GM21529 (cell line): ENCODE results near the gene MYCBP.
"Not testable (repeated sequence)": the region's sequence is repeated elsewhere in the genome, so short reads cannot be mapped to it uniquely, and the experiment has no call there.

ENCODE experiments used
- ATAC-seq: cut with Tn5 transposase; IDR thresholded peaks from one replicate; pipeline ENCODE4 v1.9.1; 2021; ENCODE audit not compliant: unreplicated experiment

The MYCBP gene

DNA sequence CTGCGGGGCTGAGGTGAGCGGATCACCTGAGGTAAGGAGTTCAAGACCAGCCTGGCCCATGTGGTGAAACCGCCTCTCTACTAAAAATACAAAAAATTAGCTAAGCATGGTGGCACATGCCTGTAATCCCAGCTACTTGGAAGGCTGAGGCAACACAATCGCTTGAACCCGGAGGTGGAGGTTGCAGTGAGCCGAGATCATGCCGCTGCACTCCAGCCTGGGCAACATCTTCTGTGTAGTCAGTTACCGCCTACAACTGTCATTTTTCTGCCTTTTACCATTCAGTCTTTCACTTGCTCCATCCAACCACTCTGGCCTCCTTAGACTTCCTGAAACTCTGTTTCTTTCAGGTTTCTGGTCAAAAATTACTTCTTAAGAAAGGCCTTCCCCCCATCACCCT, 2.2 kb downstream of the MYCBP start:
- no peak for ATAC-seq

DNA sequence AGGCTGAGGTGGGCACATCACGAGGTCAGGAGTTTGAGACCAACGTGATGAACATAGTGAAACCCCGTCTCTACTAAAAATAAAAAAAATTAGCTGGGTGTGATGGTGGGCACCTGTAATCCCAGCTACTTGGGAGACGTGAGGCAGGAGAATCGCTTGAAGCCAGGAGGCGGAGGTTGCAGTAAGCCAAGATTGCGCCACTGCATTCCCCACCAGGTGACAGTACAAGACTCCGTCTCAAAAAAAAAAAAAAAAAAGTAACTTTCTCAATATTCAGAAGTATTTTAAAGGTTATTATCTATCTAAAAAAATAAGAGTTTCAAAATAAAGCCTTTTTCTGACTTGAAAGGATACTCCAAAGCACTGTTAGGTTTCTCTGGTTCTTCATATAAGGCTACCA, 5.9 kb downstream of the MYCBP start:
- no peak for ATAC-seq

DNA sequence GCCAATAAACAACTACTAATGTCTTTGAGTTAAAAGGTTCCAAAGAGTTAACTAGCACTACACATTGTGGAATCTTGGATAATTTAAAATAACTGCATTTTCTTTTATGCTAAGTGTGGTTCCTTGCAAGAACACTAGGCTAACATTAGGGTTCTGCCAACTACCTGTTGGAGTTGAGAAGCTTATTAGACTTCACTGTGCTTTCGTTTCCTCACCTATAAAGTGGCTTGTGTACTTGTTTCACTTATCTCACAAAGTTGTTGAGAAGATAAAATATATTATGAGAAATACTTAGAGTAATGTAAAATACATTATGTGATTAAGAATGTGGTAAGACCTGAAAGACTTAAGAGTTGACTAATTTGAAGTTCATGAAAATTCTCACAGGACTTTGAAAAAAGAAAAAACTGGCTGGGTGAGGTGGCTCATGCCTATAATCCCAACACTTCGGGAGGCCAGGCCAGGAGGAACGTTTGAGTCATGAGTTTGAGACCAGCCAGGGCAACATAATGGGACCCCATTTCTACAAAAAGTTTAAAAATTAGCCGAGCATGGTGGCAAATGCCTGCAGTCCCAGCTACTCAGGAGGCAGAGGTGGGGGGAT, 7.9 kb downstream of the MYCBP start:
- no peak for ATAC-seq

DNA sequence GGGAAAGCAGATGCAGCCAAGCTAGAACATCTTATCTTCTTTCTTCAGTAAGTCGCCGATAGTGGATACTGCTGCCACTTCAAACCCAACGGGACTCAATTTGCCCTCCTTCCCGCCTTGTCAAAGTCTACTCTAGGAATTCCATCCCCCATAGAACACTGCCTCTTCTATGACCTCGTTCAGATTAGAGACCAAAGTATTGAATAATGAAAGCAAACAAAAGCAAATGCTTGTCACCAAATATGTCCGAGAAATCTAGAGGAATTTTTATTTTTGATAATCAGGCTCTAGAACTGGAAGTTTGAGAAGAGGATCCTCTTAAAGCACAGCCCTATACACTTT, 12.7 kb downstream of the MYCBP start:
- ATAC-seq: no peak

DNA sequence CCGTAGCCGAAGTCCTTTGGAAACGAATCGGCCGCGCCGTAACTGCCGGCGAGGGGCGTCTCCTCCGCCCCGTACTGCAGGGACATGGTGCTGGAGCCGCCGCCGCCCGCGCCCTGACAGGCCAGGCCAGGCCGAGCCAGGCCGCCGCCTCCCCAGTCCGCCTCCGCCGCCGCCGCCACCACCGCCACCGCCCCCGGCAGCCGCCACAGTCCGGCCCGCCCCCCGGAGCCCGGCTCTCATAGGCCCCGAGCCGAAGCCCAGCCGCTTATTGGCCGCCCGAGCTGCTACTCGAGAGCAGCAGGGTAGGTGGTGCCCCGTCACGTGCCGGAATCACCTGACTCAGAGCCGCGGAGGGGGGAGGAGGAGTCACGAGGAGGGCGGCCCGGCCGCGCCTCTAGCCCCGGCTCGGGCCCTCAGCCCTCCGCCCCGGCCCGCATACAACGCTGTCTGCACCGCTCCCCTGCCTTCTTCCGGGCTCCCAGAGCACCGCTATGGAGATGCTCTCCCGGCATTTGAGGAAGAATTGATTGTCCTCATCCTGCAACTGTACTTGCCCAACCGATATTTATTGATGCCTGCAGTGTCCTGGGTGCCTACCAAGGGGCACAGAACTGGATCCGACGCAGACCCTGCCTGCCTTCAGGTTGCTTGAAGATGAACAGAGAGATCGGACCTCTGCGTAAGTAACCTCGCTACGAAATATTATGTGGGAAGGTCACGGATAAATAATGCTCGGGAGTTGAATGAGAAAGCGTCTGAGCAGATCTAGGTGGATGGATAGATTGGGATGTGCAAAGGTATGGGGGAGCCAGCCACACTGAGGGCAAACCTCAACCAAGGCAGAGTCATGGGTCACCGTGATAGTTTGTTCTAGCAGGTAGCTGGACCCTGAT, 13.3 kb downstream of the MYCBP start, which contains the start of gene RRAGC:
RRAGC (minus strand) TSS at position 212 of the 893 bp plus-strand sequence; CDS start at position 86, 126 bp downstream.
- ATAC-seq: peak; percentile 91

DNA sequence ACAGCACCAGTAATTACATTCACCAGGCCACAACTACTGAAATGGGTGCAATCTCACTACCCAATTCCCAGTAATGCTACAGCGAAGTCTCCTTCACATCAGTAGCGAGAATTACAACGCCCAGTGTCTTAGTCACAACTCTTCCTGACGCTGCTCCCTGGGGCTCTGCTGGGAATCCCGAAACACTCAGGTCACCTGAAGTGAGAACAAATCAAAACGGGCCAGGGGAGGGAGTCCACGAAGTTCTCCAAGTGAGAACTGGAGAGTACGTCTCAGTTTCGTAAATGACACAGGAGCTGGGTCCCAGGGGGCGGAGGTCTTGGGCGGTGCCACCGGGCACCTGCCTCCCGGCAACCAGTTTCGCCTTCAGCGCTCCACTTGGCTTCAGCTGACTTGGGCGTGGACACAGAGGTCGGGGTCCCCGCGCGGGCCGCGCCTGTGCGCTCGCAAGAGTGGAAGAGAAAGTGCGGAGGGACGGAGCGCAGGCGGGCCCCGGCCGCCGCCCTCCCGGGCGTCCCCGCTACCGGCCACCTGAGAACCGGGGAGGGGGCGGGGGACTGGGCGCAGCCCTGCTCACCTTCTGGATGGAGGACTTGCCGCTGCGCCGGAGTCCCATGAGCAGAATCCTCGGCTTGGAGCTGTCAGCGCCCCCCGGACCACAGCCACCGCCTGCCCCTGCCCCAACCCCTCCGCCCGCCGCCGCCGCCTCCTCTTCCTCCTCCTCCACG, 14.2 kb downstream of the MYCBP start:
- ATAC-seq: peak; percentile 29

DNA sequence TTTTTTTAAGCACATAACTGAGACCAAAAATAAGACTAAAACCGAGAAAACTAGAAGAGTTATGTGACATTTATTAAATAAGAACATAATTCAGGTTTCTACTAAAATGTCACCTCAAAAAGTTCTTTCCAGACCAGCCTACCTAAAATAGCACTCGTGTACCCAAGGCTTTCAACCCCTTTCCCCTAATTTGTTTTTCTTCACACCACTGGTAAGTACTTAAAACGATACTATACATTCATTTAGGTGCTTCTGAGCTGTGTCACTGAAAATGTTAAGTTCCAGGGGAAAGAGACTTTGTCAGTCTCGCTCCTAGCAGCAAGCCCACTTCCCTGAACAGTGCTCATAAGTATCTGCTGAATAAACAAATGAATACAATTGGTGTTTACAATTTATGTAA, 20.4 kb downstream of the MYCBP start:
- peak; percentile 62 for ATAC-seq

DNA sequence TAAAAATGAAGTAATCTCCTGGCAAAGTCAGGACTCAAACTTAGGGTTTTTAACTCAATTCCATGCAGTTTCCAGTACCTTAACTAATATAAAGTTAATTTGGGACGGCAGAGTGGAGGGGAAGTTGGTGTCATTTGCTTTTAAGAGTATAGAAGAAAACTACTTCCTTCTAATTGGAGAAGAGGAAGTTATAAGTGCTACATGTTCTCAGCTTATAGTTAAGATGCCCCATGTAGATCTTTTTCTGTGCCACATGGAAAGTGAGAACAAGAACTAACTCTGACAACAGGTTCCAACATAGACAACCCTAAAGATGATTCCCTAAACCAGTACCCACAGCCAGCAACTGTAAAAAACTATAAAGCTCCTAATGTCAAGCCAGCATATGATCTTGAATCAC, 25.1 kb downstream of the MYCBP start:
- ATAC-seq: no peak

DNA sequence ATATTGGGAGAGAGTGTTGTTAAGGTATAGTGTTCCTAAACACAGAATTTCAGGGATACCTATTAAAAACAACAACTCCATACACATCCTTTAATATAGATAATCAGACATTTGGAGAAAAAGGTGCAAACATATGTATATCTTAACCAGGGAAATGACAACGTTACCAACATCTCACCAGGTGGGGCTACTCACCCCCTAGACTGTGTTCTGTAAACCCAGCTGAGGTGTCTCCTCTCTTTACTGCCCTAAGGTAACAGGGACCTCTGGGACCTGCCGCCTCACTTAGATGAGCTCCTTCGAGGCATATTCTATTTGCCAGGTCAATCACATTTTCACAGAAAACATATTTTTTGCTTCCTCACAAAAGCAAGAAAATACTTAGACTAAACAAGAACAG, 26.9 kb downstream of the MYCBP start:
- no peak for ATAC-seq

DNA sequence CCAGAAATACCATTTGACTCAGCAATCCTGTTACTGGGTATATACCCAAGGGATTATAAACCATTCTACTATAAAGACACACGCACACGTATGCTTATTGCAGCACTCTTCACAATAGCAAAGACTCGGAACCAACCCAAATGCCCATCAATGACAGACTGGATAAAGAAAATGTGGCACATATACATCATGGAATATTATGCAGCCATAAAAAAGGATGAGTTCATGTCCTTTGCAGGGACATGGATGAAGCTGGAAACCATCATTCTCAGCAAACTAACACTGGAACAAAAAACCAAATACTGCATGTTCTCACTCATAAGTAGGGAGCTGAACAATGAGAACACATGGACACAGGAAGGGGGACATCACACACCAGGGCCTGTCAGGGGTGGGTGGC, 28.1 kb downstream of the MYCBP start:
- not testable (repeated sequence) for ATAC-seq

DNA sequence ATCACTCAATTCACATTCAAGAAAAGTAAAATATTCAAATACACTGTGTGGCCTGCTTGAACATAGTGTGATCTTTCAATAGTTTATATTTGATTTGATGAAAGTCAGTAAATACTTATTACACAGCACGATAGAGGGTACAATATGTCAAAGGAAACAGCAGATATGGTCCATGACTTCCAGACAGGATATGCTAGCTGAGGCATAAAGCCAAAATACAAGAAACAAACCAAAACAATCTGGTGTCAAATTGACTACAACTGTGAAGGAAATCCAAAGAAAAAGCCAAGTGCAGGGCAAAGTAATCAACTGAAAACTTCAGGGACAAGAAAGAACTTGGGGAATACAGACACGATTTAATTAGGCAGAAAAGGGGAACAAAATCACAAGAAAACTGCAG, 32.9 kb downstream of the MYCBP start:
- ATAC-seq: no peak

DNA sequence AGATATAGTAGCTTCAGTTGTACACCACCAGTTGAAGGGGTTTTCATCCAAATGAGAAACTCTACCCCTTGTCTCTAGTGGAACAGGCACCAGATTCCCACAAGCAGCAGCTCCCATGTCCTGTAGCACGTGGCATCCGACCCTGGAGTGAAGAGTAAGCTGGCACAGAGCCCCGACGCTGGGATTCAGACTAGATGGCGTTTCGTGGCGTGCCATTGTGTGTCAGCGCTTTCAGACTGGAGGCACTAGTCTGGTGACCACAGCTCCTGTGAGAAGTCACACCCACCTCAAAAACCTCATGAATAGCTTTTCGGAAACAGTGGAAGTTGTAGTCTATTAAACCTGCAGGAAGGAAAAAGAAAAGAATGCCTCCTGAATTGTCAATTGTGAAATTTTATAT, 33.8 kb downstream of the MYCBP start:
- no peak for ATAC-seq

DNA sequence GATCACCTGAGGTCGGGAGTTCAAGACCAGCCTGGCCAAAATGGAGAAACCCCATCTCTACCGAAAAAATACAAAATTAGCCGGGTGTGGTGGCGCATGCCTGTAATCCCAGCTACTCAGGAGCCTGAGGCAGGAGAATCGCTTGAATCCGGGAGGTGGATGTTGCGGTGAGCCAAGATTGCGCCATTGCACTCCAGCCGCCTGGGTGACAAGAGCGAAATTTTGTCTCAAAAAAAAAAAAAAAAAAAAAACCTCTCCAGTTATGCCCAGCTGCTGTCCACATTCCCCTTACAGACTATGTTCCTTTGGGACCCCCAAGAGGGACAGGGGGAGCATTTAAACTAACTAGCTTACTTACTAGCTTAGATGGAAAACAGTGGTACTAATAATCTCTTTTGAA, 36.8 kb downstream of the MYCBP start:
- not testable (repeated sequence) for ATAC-seq

DNA sequence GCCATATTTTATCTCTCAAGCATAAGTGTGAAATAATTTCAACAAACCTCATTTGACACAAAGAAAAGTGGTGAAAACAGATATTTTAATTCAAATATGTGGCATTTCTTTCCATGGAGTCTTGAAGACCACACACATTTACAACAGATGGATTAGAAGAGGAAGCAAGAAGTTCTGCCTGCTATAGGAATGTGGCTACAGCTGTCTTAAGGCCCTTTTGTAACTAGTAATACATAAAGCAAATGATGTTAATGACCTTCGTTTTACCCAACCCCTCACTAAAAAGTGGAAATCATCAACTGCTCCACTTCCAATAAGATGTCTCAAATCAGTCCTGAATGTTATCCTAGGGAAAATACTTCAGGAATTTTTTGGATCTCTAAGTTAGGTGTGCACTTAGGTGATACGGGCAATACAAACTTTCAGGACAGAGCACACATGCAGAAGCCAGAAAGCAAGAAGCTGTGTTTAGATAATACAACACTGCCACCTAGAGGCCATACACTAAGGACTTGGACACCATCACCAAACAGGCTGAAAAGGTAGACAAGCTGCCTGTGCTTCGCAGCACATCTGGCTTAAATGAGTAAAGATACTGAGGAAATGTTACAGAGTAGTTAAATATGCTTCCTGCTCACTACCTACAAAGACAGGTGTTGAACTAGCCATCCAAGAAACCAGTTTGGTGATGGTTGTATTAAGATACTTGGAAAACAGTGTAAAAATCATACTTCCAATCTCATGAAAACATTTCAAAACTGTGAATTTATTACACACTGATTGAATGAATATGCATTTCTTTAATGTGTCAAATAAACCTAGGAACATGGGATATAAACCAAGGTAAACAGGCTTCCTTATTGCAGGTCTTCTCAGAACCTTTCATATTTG, 38.0 kb downstream of the MYCBP start:
- ATAC-seq: no peak

DNA sequence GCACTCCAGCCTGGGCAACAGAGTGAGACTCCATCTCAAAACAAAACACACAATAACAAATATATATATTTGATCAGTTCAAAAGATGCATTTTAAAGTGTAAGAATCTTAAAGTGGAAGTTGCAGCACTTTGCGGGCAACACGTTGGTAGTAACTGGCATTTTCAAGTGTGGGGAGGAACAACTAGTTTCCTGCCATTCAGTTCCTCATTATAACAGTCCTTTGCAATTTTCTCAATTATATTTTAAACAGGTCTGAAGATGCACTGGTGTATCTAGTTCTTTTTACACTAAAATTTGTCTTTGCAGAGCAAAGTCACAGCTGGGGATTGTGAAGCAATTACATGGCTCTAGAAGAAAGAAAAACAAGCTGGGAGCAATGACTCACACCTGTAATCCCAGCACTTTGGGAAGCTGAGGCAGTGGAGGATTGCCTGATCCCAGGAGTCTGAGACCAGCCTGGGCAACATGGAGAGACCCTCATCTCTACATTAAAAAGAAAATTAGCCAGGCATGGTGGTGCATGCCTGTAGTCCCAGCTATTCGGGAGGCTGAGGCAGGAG, 38.8 kb downstream of the MYCBP start:
- ATAC-seq: no peak

DNA sequence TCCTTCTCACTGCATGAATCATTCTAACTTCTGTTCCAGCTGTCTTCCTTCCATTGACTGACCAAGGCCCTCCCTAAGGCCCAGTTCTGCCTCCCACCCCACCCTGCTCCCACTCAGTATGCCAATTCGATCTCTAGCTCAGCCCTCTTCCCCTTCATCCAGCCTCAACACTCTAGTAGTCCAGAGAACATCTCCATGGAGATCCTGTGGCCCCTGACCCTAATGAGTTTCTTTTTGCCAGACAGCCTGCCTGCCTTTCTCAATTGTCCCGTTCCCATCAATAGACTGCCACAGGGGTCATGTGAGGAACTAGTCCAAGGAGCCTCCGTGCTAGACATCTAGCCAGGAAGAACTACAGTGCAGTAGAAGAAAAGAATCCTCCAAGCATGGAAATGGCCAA, 40.0 kb downstream of the MYCBP start:
- ATAC-seq: no peak

DNA sequence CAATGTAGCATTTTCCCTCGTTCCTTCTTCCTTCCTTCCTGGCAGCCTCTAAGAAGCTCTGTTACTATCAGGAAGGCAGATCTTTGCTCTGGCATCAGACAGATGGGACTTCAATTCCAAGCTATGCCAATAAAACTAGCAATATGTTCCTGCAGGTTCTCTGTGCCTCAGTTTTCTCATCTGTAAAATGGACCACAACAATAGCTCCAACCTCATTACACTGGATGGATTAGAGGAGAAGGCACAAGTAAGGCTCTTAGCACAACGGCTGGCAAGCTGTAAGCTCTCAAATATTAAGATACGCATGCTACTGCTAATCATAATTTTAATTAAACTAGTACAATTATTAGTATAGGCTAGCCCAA, 40.8 kb downstream of the MYCBP start:
- ATAC-seq: no peak

DNA sequence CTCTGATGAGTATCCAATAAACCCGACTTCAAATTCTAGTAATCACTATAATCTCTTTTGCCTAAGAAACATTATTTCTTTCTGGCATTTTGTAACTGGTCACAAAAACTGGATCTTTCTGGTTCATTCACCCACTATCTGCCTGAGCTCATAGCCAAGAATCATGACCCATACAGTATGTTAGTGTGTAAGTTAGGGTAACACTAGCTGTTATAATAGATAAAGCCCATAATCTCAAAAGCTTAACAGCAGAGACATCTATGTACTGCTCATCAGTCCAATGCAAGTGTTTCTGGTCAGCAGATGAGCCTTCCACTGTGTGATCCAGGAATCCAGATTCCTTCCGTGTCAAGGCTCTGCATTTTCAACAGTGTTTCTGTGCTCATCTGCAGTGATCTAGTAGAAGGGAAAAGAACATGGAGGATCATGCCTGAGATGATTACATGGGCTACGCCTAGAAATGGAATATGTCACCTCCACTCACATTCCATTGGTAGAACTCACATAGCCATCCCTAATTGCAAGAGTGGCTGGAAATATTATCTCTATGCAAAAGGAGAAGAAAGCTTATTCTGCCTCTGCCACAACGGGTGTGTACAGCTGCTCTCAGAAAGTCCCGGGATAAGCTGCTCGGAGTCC, 41.3 kb downstream of the MYCBP start:
- no peak for ATAC-seq

DNA sequence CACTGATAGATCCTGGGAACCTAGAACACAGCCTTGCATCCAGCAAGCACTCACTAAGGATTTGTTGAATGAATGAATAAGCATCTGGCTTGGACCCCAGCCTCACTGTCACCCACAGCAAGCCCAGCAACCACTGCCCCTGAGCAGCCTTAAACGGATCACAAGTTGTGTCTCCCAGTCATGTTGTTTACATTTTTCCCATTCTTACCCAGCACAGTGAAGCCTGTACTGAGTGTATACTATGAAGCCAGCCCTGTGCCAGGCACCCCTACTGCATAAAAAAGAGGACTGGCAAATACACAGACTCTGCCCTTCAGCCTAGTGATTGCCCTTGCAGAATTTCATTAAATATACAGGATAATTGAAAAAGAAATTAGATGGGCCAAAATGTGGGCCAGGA, 43.8 kb downstream of the MYCBP start:
- ATAC-seq: no peak

DNA sequence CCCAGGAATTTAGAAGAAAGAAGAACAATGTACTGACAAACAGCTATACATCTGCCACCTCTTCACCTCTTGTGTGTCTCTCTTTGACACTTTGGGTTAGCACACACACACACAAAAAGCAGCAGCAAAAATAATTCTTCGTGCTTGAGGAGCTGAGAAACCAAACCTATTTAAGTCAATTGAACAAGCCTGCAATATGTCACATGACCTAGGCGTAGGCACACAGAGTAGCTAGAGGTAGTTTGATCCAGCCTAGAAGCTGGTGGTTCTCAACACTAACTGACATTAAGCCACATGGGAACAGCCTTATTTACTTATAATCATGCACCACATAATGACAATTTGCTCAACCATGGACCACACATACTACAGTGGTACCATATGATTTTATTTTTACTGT, 45.8 kb downstream of the MYCBP start:
- no peak for ATAC-seq
